PC-9 (cell line): Measurements from ENCODE around the gene DIP2C. TPM values are rescaled to one million over a fixed set of nuclear protein-coding genes. Genes with fewer than 3 reads are reported as not detected.
"Not testable (repeated sequence)": the region's sequence is repeated elsewhere in the genome, so short reads cannot be mapped to it uniquely, and the experiment has no call there.

ENCODE experiments used
- BruUV-seq: library from RNA; stranded (reverse); fragments of 400-500 nt; replicated peaks from 2 replicates; lab custom pipeline; 2021; lab: Mats Ljungman, UMichigan
- CTCF ChIA-PET: fragments of 300-600 bp; sonication (Branson Sonifier 250); formaldehyde crosslinking; loops from one replicate; lab custom pipeline; 2022; ENCODE audit warnings: antibody characterized with exemption; lab: Charles Lee
- POLR2A ChIA-PET: fragments of 300-600 bp; sonication (Branson Sonifier 250); formaldehyde crosslinking; loops from one replicate; lab custom pipeline; 2022; ENCODE audit warnings: antibody characterized with exemption; ENCODE audit not compliant: unreplicated experiment; lab: Charles Lee
- DNase-seq, 2 experiments: peaks; one replicate each; pipeline versions ENCODE4 v3.0.0 to v3.0.0-alpha.2; 2015 to 2022; ENCODE audit warnings: mixed read lengths in 1 of 2
- H2AFZ ChIP-seq: fragments of 200-600 bp; sonication (generic); 2 replicates; pipeline ENCODE4 v1.8.1; 2017; ENCODE audit warnings: antibody characterized with exemption
- H3F3A ChIP-seq: fragments of 200-600 bp; sonication (generic); 2 replicates; pipeline ENCODE4 v1.8.1; 2017; ENCODE audit warnings: antibody characterized with exemption, mild to moderate bottlenecking, low read depth; ENCODE audit not compliant: insufficient read depth
- H3K27ac ChIP-seq: fragments of 200-600 bp; sonication (generic); 2 replicates; pipeline ENCODE4 v1.6.1; 2016; ENCODE audit warnings: mixed run types
- H3K27me3 ChIP-seq: fragments of 200-600 bp; sonication (generic); 2 replicates; pipeline ENCODE4 v1.6.1; 2016; ENCODE audit warnings: low read depth, mixed run types; ENCODE audit not compliant: insufficient read depth
- H3K36me3 ChIP-seq: fragments of 200-600 bp; sonication (generic); 2 replicates; pipeline ENCODE4 v1.6.1; 2016; ENCODE audit warnings: low read depth, mixed run types
- H3K4me1 ChIP-seq: fragments of 200-600 bp; sonication (generic); replicated peaks from 2 replicates; pipeline ENCODE4 v1.6.1; 2016; ENCODE audit warnings: mixed run types; ENCODE audit not compliant: insufficient read depth
- H3K4me2 ChIP-seq: fragments of 200-600 bp; sonication (generic); 2 replicates; pipeline ENCODE4 v1.6.1; 2017; ENCODE audit warnings: mixed run types
- H3K4me3 ChIP-seq: fragments of 200-600 bp; sonication (generic); 2 replicates; pipeline ENCODE4 v1.6.1; 2016; ENCODE audit warnings: mixed run types
- H3K79me2 ChIP-seq: fragments of 200-600 bp; sonication (generic); 2 replicates; pipeline ENCODE4 v1.6.1; 2017; ENCODE audit warnings: low read depth, mixed run types
- H3K9me2 ChIP-seq: fragments of 200-600 bp; sonication (generic); 2 replicates; pipeline ENCODE4 v1.8.1; 2017; ENCODE audit warnings: mild to moderate bottlenecking; ENCODE audit not compliant: insufficient read depth
- H3K9me3 ChIP-seq: fragments of 200-600 bp; sonication (generic); 2 replicates; pipeline ENCODE4 v1.8.1; 2016; ENCODE audit warnings: low read depth; ENCODE audit not compliant: insufficient read depth
- H4K20me1 ChIP-seq: fragments of 200-600 bp; sonication (generic); 2 replicates; pipeline ENCODE4 v1.8.1; 2017; ENCODE audit not compliant: insufficient read depth
- EZH2 ChIP-seq: fragments of 200-600 bp; sonication (generic); IDR thresholded peaks from 2 replicates; pipeline ENCODE4 v1.8.0; 2017; ENCODE audit warnings: antibody characterized with exemption, low read depth
- intact Hi-C: fragments of 100-400 bp; cut with micrococcal nuclease; formaldehyde crosslinking; loops from one replicate; pipeline ENCODE4 v1.10.0; 2022; ENCODE audit not compliant: unreplicated experiment
- total RNA-seq: library from RNA; stranded (reverse); gene quantifications from 2 replicates; pipeline ENCODE4 v1.2.3, GENCODE V29; 2021
- TF ChIP-seq, protein P1 (sequence below): fragments of 200-600 bp; sonication (generic); conservative IDR thresholded peaks from 2 replicates; pipeline ENCODE4 v1.6.1; 2017; ENCODE audit warnings: mixed run types, antibody characterized with exemption, mild to moderate bottlenecking, moderate library complexity

The DIP2C gene
- total RNA-seq, 1 experiment from 2014 or later: 0.83 TPM

GRCh38 chr10:325282-325681 is 364.2 kb downstream of the DIP2C start:
- no peak overlapping the region for H3K4me2 ChIP-seq
- H3K27ac ChIP-seq: no peak overlapping the region
- POLR2A ChIA-PET: no interaction called here
- H3K79me2 ChIP-seq: no peaks in the 10 kb centered on the region
- H3K4me3 ChIP-seq: no peak overlapping the region
- CTCF ChIA-PET: no interaction called here
- intact Hi-C loops: no loop called here
- no peaks in the 10 kb centered on the region for H3K4me1 ChIP-seq
- H4K20me1 ChIP-seq: no peaks in the 10 kb centered on the region
- H3K9me2 ChIP-seq: no peaks in the 10 kb centered on the region
- BruUV-seq: no TSS peak
- no peak for DNase-seq
- H3K27me3 ChIP-seq: no peaks in the 10 kb centered on the region
- TF ChIP-seq, protein P1, sequence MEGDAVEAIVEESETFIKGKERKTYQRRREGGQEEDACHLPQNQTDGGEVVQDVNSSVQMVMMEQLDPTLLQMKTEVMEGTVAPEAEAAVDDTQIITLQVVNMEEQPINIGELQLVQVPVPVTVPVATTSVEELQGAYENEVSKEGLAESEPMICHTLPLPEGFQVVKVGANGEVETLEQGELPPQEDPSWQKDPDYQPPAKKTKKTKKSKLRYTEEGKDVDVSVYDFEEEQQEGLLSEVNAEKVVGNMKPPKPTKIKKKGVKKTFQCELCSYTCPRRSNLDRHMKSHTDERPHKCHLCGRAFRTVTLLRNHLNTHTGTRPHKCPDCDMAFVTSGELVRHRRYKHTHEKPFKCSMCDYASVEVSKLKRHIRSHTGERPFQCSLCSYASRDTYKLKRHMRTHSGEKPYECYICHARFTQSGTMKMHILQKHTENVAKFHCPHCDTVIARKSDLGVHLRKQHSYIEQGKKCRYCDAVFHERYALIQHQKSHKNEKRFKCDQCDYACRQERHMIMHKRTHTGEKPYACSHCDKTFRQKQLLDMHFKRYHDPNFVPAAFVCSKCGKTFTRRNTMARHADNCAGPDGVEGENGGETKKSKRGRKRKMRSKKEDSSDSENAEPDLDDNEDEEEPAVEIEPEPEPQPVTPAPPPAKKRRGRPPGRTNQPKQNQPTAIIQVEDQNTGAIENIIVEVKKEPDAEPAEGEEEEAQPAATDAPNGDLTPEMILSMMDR: no peak
- TF ChIP-seq EZH2: no peak
- H3F3A ChIP-seq: no peaks in the 10 kb centered on the region
- no peaks in the 10 kb centered on the region for H3K9me3 ChIP-seq
- no peaks in the 10 kb centered on the region for H3K36me3 ChIP-seq
- no peak overlapping the region for H2AFZ ChIP-seq

DNA sequence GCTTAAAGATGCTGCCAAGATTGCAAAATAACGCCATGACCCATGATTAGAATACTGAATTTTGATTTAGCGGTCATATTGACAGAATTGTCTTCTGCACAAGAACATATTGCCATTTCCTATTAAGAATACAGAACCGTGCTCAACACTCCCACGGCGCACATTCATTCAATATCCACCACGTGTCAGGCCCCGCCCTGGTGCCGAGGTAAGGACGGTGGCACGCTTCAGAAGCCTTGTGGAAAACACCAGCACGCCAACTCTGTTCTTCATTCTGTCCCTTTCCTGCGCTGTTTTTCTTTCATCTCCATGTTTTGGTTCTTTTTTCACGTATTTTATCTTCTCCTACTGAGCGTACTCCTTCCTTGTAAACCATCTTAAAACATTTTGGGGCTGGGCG is 364.9 kb downstream of the DIP2C start:
- H3K9me3 ChIP-seq: no peaks in the 10 kb centered on the region
- H3K27me3 ChIP-seq: no peaks in the 10 kb centered on the region
- intact Hi-C loops: no loop called here
- no peaks in the 10 kb centered on the region for H3K9me2 ChIP-seq
- H3F3A ChIP-seq: no peaks in the 10 kb centered on the region
- no peaks in the 10 kb centered on the region for H3K79me2 ChIP-seq
- no peak overlapping the region for H3K4me3 ChIP-seq
- POLR2A ChIA-PET: no interaction called here
- no peak overlapping the region for H3K4me2 ChIP-seq
- no peaks in the 10 kb centered on the region for H3K4me1 ChIP-seq
- no peak for DNase-seq
- no peaks in the 10 kb centered on the region for H3K36me3 ChIP-seq
- no peak overlapping the region for H3K27ac ChIP-seq
- CTCF ChIA-PET: no interaction called here
- TF ChIP-seq, protein P1: no peak
- TF ChIP-seq EZH2: no peak
- H4K20me1 ChIP-seq: no peaks in the 10 kb centered on the region
- H2AFZ ChIP-seq: no peak overlapping the region
- no TSS peak for BruUV-seq

- Histone ChIP-seq H3K27me3 (no peaks in the 10 kb centered on the region), H4K20me1 (no peaks in the 10 kb centered on the region), H3K4me1 (no peaks in the 10 kb centered on the region), H3F3A (no peaks in the 10 kb centered on the region), H2AFZ (no peak overlapping the region), H3K79me2 (no peaks in the 10 kb centered on the region), H3K27ac (no peak overlapping the region), H3K4me3 (no peak overlapping the region), H3K9me3 (no peaks in the 10 kb centered on the region), H3K9me2 (no peaks in the 10 kb centered on the region), H3K4me2 (no peak overlapping the region), H3K36me3 (no peaks in the 10 kb centered on the region)
- no peak for TF ChIP-seq EZH2
- no TSS peak for BruUV-seq
- ChIA-PET POLR2A (interaction anchor here (0.7 kb wide), 1 partner anchor 11 kb away, joined by 3 read pairs; no protein-coding TSS in a partner anchor), CTCF (interaction anchor here (0.6 kb wide), 1 partner anchor 26 kb away, joined by 4 read pairs; no protein-coding TSS in a partner anchor)
- intact Hi-C loops: no loop called here
- DNase-seq: peak; percentile 42 to 79
Observed at GRCh38 chr10:323651-324293, 365.7 kb downstream of the DIP2C start.

DNA sequence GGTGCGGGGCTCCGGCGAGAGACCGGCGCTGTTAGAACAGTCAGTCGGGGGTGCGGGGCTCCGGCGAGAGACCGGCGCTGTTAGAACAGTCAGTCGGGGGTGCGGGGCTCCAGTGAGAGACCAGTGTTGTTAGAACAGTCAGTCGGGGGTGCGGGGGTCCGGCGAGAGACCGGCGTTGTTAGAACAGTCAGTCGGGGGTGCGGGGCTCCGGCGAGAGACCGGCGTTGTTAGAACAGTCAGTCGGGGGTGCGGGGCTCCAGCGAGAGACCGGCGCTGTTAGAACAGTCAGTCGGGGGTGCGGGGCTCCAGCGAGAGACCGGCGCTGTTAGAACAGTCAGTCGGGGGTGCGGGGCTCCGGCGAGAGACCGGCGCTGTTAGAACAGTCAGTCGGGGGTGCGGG is 366.4 kb downstream of the DIP2C start:
- CTCF ChIA-PET: interaction anchor here (0.6 kb wide), 1 partner anchor 27 kb away, joined by 4 read pairs; no protein-coding TSS in a partner anchor
- BruUV-seq, H4K20me1 ChIP-seq, H3K9me2 ChIP-seq, DNase-seq, H3K4me2 ChIP-seq, H2AFZ ChIP-seq, H3K36me3 ChIP-seq, H3K4me1 ChIP-seq, H3K79me2 ChIP-seq, intact Hi-C loops, H3K4me3 ChIP-seq, H3K27ac ChIP-seq, H3K27me3 ChIP-seq, H3F3A ChIP-seq, POLR2A ChIA-PET, H3K9me3 ChIP-seq: not testable (repeated sequence)
